ENCODE data around the gene WWOX. TPM values are rescaled to one million over a fixed set of nuclear protein-coding genes. Genes with fewer than 3 reads are reported as not detected.

Gene WWOX
- total and polyA plus RNA-seq, 4 donors = 5.4 to 61.5 (median 18.4) TPM

DNA sequence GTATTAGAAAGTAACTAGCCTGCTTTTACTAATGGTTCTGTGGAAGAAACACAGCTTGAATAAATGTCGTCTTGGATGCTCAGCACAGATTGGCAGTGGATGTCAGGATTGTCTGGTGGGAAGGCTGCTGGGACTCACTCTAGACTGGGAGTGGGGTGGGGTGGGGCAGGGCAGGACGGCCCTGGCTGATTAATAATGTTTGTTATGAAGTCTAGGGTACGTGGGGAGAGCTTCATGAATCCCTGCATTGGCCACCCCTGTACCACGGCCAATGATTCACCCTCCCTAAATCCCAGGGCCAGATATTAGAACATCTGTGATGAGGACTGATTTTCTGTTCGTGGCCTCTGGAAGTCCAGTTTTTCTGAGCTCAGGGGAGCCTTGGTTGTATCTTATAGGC lies 421.0 kb downstream of the WWOX start:
- Histone ChIP-seq H3K9ac (ENCODE audit: insufficient read depth in 1 of 2, low read length in 2 of 2) (no peak overlapping the region), H3K9me3 (ENCODE audit: control insufficient read depth in 4 of 4, insufficient read depth in 3 of 4, low read length in 3 of 4) (no peaks in the 10 kb centered on the region), H3K27ac (ENCODE audit: low read depth in 1 of 2, low read length in 1 of 2) (no peak overlapping the region), H3K36me3 (ENCODE audit: control insufficient read depth in 4 of 4, insufficient read depth in 4 of 4, low read length in 4 of 4) (no peaks in the 10 kb centered on the region), H3K4me1 (ENCODE audit: control insufficient read depth in 5 of 5, insufficient read depth in 5 of 5, low read length in 5 of 5) (peaks cover 0 to 4% (median 3%) of the 10 kb centered on the region in 5 donors), H3K27me3 (ENCODE audit: control insufficient read depth in 3 of 3, insufficient read depth in 3 of 3, low read length in 2 of 3) (no peaks in the 10 kb centered on the region), H3K4me3 (no peak overlapping the region)
- 80 to 88% methylated on average over 5 of the region's 5 CpGs for WGBS, 2 donors
- ATAC-seq (ENCODE audit: insufficient read depth, low FRiP score) (no peak), DNase-seq (no peak)
- TF ChIP-seq CTCF (IDR thresholded peaks at IDR 0.05; ENCODE audit: control extremely low read depth, extremely low read depth) = no peak

DNA sequence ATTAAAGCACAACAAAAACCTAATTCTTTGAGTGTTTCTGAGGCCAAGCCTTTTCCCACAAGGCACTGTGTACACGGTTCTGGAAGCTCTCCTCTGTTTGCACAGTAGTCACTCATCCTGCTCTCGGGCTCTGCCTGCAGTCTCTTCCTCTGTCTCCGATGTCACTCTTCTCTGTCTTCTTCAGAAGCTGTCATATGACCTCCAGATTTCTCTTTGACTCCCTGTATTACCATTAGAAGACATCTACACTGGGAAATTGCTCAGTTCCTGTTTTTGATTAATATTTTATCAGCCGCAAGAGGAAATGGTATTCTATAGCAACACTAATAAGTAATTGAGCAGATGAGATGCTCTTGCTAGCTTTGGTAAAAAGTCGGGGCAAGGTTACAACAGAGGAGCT lies 422.9 kb downstream of the WWOX start:
- Histone ChIP-seq H3K27me3 (ENCODE audit: control insufficient read depth in 3 of 3, insufficient read depth in 3 of 3, low read length in 2 of 3) (no peaks in the 10 kb centered on the region), H3K9ac (ENCODE audit: insufficient read depth in 1 of 2, low read length in 2 of 2) (no peak overlapping the region), H3K27ac (ENCODE audit: low read depth in 1 of 2, low read length in 1 of 2) (no peak overlapping the region), H3K9me3 (ENCODE audit: control insufficient read depth in 4 of 4, insufficient read depth in 3 of 4, low read length in 3 of 4) (no peaks in the 10 kb centered on the region), H3K36me3 (ENCODE audit: control insufficient read depth in 4 of 4, insufficient read depth in 4 of 4, low read length in 4 of 4) (no peaks in the 10 kb centered on the region), H3K4me3 (no peak overlapping the region), H3K4me1 (ENCODE audit: control insufficient read depth in 5 of 5, insufficient read depth in 5 of 5, low read length in 5 of 5) (peaks cover 0 to 4% (median 3%) of the 10 kb centered on the region in 5 donors)
- 49 to 59% methylated on average over 5 of the region's 5 CpGs for WGBS, 2 donors
- no peak for ATAC-seq (ENCODE audit: insufficient read depth, low FRiP score)
- no peak for DNase-seq
- no peak for TF ChIP-seq CTCF (IDR thresholded peaks at IDR 0.05; ENCODE audit: control extremely low read depth, extremely low read depth)

DNA sequence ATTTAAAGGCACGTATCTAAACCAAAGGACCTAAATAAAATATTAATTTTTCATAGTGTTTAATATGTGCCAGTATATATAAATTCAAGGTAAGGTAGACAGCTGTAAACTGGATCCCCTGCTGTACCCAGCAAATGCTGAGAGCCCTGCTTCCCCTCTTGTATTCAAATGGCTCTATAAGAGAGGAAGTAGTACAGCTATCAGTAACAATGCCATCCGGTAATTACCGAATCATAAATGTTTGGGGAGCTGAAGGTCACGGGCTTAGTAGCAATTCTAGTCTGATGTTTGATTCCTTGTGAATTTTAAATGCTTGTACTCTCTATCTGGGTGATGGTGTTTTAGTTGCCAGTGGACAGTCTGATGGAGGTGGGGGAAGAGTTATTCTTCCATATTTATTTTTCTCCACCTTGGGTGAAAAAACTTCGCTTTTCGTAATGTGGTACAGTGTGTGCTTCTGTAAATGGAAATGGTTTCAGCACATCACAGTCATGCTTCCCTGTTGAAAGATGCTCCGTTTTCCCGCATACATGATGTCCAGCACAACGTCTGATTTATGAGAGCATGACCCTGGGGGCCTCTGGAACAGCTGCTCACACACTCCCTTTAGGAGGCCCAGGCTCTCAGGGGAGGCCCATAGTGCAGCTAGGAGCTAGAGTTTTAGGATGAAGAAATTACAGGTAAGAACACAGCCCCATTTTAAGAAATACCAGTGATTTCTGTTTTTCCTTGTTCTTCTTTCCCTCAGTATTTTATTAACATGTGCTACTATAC lies 423.9 kb downstream of the WWOX start:
- Histone ChIP-seq H3K36me3 (ENCODE audit: control insufficient read depth in 4 of 4, insufficient read depth in 4 of 4, low read length in 4 of 4) (no peaks in the 10 kb centered on the region), H3K4me3 (no peak overlapping the region), H3K27me3 (ENCODE audit: control insufficient read depth in 3 of 3, insufficient read depth in 3 of 3, low read length in 2 of 3) (no peaks in the 10 kb centered on the region), H3K9me3 (ENCODE audit: control insufficient read depth in 4 of 4, insufficient read depth in 3 of 4, low read length in 3 of 4) (no peaks in the 10 kb centered on the region), H3K27ac (ENCODE audit: low read depth in 1 of 2, low read length in 1 of 2) (no peak overlapping the region), H3K9ac (ENCODE audit: insufficient read depth in 1 of 2, low read length in 2 of 2) (no peak overlapping the region), H3K4me1 (ENCODE audit: control insufficient read depth in 5 of 5, insufficient read depth in 5 of 5, low read length in 5 of 5) (peaks cover 0 to 4% (median 3%) of the 10 kb centered on the region in 5 donors)
- ATAC-seq (ENCODE audit: insufficient read depth, low FRiP score) (no peak), DNase-seq (no peak)
- TF ChIP-seq CTCF (IDR thresholded peaks at IDR 0.05; ENCODE audit: control extremely low read depth, extremely low read depth) = no peak
- WGBS, 2 donors = 58 to 70% methylated on average over 9 of the region's 9 CpGs
